Lung (tissue), 12 donors: ENCODE data around the gene ZNF185. TPM values are rescaled to one million over a fixed set of nuclear protein-coding genes. Genes with fewer than 3 reads are reported as not detected.

ENCODE experiments used
- ATAC-seq: fragments of 200-7000 bp; cut with Tn5 transposase; one replicate; pipeline ENCODE4 v1.9.1; 2020; ENCODE audit warnings: moderate number of reproducible peaks; ENCODE audit not compliant: insufficient read depth, low FRiP score
- DNase-seq, 3 donors: peaks; one replicate each; pipeline ENCODE4 v3.0.0-alpha.2; 2013 to 2017
- H3K27ac ChIP-seq, 2 donors: one replicate each; pipeline ENCODE4 v1.5.1; 2013; ENCODE audit warnings: mild to moderate bottlenecking in 2 of 2, moderate library complexity in 2 of 2, control low read depth in 1 of 2, inconsistent platforms in 1 of 2, low read depth in 1 of 2, low read length in 1 of 2
- H3K27me3 ChIP-seq, 3 donors: one replicate each; pipeline ENCODE4 v1.5.1; 2013; ENCODE audit warnings: low read length in 2 of 3; ENCODE audit not compliant: control insufficient read depth in 3 of 3, insufficient read depth in 3 of 3
- H3K36me3 ChIP-seq, 4 donors: one replicate each; pipeline ENCODE4 v1.5.1; 2013; ENCODE audit warnings: low read length in 4 of 4, mild to moderate bottlenecking in 1 of 4, moderate library complexity in 1 of 4; ENCODE audit not compliant: control insufficient read depth in 4 of 4, insufficient read depth in 4 of 4
- H3K4me1 ChIP-seq, 5 donors: one replicate each; pipeline ENCODE4 v1.5.1; 2013; ENCODE audit warnings: low read length in 5 of 5, mild to moderate bottlenecking in 2 of 5, moderate library complexity in 1 of 5; ENCODE audit not compliant: control insufficient read depth in 5 of 5, insufficient read depth in 5 of 5
- H3K4me3 ChIP-seq: one replicate; pipeline ENCODE4 v1.5.1; 2013; ENCODE audit warnings: mild to moderate bottlenecking, control low read depth, moderate library complexity
- H3K9ac ChIP-seq, 2 donors: one replicate each; pipeline ENCODE4 v1.5.1; 2013; ENCODE audit warnings: low read length in 2 of 2, control low read depth in 1 of 2; ENCODE audit not compliant: insufficient read depth in 1 of 2
- H3K9me3 ChIP-seq, 4 donors: one replicate each; pipeline ENCODE4 v1.5.1; 2013; ENCODE audit warnings: low read length in 3 of 4, mild to moderate bottlenecking in 1 of 4, moderate library complexity in 1 of 4; ENCODE audit not compliant: control insufficient read depth in 4 of 4, insufficient read depth in 3 of 4
- CTCF ChIP-seq: IDR thresholded peaks from 2 replicates; pipeline ENCODE4 v1.5.1; 2012; ENCODE audit warnings: mild to moderate bottlenecking; ENCODE audit errors: control extremely low read depth, extremely low read depth
- WGBS, 2 donors: extraction: QIAGEN DNeasy Blood & Tissue Kit; methylation state at CpG; one replicate each; pipeline ENCODE4 v1.1.7; 2013; 5-methylcytosine and 5-hydroxymethylcytosine counted together
- polyA plus RNA-seq, 2 donors: library from polyadenylated mRNA; stranded (reverse); fragments of 200-250 nt; gene quantifications; one replicate each; pipeline ENCODE4 v1.2.1, GENCODE V29; 2013
- total RNA-seq, 2 donors: library from RNA; depleted of rRNA in 1 of 2; stranded (reverse); fragments of >200 nt in 1 of 2; gene quantifications; one replicate each; pipeline ENCODE4 v1.2.1, GENCODE V29; 2014 to 2021
- donor health status: control.
- donor health status: control.
- donor health status: Bipolar disorder and iron deficiency.
- donor health status: healthy.
- donor health status: DM: yes; HTN: yes; CAD: no.

The ZNF185 gene
- total and polyA plus RNA-seq, 4 donors: 6.1 to 15.8 (median 10.7) TPM

DNA sequence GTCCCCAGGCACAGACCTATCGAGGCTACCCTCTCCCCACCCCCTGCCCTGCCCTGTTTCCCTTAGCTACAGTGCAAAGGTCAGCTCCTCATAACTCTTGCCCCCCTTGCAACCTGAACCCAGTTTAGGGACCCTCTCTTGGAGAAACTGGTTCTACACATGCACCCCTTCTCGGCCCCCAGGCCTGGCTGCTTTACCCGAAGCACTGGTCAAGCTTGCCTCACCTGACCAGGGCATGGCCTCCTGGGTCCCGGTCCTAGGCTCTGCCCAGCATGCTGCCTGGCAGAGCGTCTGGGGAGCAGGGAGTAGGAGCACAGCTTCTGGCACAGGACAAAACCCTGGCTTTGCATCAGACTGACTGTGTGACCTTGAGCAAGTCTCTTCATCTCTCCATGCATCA is 28.0 kb downstream of the ZNF185 start:
- H3K4me3 ChIP-seq: no peak overlapping the region
- WGBS, 2 donors: 73 to 96% methylated on average over 5 of the region's 5 CpGs
- no peak for DNase-seq
- no peak overlapping the region for H3K9ac ChIP-seq
- H3K9me3 ChIP-seq: peaks cover 0 to 3% (median 0%) of the 10 kb centered on the region in 4 donors
- no peak for TF ChIP-seq CTCF
- ATAC-seq: no peak
- H3K27ac ChIP-seq: no peak overlapping the region
- no peaks in the 10 kb centered on the region for H3K27me3 ChIP-seq
- H3K4me1 ChIP-seq: no peaks in the 10 kb centered on the region
- H3K36me3 ChIP-seq: peaks cover 0 to 1% (median 0%) of the 10 kb centered on the region in 4 donors

DNA sequence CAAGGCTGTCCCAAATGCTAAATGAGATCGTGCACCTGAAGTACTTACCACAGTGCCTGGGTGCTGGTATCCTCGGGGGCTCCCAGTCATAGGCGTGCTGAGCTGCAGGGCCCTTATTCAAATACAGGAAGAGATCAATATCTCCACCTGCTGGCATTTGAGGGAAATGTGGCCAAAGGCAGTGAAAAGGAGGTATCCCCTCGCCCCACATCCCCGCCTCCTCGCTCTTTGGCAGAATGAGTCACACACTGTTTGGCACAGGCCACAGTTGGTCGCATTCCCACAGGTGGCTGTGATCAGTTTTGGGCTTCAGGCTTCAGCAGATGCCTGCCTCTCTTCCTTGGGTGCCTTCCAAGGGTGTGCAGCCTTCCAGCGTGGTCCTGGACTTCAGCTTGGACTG is 28.4 kb downstream of the ZNF185 start:
- no peak for TF ChIP-seq CTCF
- DNase-seq (peak in 2 of 3 donors; percentile 23 to 29), ATAC-seq (peak; percentile 39)
- H3K9ac ChIP-seq: no peak overlapping the region
- H3K9me3 ChIP-seq: peaks cover 0 to 3% (median 0%) of the 10 kb centered on the region in 4 donors
- no peaks in the 10 kb centered on the region for H3K4me1 ChIP-seq
- peaks cover 0 to 1% (median 0%) of the 10 kb centered on the region in 4 donors for H3K36me3 ChIP-seq
- no peak overlapping the region for H3K27ac ChIP-seq
- WGBS, 2 donors: 12 to 22% methylated on average over 8 of the region's 8 CpGs
- H3K4me3 ChIP-seq: no peak overlapping the region
- no peaks in the 10 kb centered on the region for H3K27me3 ChIP-seq

- Histone ChIP-seq H3K4me1 (no peaks in the 10 kb centered on the region), H3K4me3 (no peak overlapping the region), H3K9me3 (peaks cover 0 to 1% (median 0%) of the 10 kb centered on the region in 4 donors), H3K27me3 (no peaks in the 10 kb centered on the region), H3K36me3 (peaks cover 0 to 1% (median 0%) of the 10 kb centered on the region in 4 donors), H3K27ac (no peak overlapping the region), H3K9ac (no peak overlapping the region)
- WGBS, 2 donors: 80 to 87% methylated on average over 11 of the region's 11 CpGs
- ATAC-seq: no peak
- no peak for TF ChIP-seq CTCF
- no peak for DNase-seq
Measured at GRCh38 chrX:152926923-152927322, 29.1 kb downstream of the ZNF185 start.
